ENCODE data around the gene ERCC1.
A peak's percentile ranks its signal among the peaks of the same experiment; 100 is the strongest.
"Not testable (repeated sequence)": the region's sequence is repeated elsewhere in the genome, so short reads cannot be mapped to it uniquely, and the experiment has no call there.

The ERCC1 gene

DNA sequence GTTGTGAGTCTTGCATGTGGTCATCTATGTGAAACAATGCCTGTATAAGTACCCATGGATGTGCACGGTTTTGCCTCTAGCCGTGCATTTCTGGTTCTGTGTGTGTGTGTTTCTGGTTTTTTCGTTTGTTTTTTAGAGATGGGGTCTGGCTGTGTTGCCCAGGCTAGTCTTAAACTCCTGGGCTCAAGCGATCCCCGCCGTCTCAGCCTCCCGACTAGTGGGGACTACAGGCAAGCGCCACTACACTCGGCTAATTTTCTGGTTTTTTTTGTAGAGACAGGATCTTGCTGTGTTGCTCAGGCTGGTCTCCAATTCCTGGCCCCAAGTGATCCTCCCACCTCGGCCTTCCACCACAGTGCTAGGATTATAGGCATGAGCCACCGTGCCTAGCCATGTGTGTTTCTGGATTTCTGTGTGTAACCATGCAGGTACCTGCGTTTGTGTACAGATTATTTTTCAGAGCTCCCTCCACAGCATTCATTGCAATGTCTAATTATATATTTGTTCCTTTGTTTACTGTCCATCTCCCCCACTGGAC, 28.2 kb upstream of the ERCC1 start:
- DNase-seq: no peak

- peak; percentile 86 for DNase-seq
These were observed 27.6 kb upstream of the ERCC1 start for GRCh38 chr19:45451131-45451849.

- DNase-seq: peak; percentile 85
These were observed 26.3 kb upstream of the ERCC1 start for GRCh38 chr19:45450012-45450333.

DNA sequence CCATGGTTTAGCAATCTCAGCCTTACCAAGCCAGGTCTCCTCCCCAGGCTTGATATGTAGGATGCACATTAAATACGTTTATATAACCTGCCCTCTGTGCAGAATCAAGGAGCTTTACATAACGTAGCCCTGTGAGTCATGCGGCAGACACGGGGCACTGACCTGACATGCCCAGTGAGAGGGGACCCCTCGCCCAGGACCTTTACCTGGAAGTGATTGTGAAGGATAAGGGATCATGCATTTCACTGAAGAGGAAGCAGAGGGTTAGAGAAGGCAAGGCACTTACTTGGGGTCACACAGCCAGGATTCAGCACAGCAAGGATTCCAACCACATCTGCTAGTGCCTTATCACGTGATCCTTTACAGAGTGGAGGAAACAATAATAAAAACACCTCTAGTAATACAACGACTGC, 25.2 kb upstream of the ERCC1 start:
- no peak for DNase-seq

GRCh38 chr19:45448425-45448756, 24.7 kb upstream of the ERCC1 start:
- DNase-seq: no peak

GRCh38 chr19:45446944-45447343, 23.2 kb upstream of the ERCC1 start:
- DNase-seq: no peak

DNA sequence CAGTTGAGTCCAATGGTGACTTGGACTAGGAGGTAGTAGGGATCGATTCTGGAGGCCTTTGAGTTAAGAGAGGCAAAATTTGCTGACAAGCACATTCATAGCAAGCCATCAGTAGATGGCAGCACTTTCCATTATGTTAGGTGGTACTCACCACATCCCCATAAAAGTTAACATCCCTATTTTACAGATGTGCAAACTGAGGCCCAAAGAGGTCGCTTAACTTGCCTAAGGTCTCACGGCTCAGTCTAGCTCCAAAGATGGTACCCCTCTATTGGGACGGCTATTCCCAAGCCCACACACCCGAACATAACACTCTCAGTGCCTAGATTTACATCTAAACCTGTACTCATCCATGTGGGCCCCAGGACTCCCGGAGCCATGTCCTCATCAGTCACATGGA, 22.6 kb upstream of the ERCC1 start:
- DNase-seq: peak; percentile 61

DNA sequence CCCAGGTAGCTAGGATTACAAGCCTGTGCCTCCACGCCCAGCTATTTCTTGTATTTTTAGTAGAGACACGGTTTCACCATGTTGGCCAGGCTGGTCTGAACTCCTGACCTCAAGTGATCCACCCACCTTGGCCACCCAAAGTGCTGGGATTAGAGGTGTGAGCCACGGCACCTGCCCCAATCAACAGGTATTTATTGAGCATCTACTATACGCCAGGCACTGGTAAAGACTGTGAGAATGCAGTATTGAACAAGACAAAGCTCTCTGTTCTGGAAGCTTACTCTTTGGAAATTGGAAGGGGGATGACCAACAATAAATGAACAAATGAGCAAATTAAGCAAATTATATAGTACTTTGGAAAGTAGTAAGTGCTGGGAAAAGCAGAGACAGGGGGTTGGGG, 21.4 kb upstream of the ERCC1 start:
- DNase-seq: no peak

GRCh38 chr19:45444318-45445041, 20.8 kb upstream of the ERCC1 start:
- DNase-seq: peak; percentile 92

DNA sequence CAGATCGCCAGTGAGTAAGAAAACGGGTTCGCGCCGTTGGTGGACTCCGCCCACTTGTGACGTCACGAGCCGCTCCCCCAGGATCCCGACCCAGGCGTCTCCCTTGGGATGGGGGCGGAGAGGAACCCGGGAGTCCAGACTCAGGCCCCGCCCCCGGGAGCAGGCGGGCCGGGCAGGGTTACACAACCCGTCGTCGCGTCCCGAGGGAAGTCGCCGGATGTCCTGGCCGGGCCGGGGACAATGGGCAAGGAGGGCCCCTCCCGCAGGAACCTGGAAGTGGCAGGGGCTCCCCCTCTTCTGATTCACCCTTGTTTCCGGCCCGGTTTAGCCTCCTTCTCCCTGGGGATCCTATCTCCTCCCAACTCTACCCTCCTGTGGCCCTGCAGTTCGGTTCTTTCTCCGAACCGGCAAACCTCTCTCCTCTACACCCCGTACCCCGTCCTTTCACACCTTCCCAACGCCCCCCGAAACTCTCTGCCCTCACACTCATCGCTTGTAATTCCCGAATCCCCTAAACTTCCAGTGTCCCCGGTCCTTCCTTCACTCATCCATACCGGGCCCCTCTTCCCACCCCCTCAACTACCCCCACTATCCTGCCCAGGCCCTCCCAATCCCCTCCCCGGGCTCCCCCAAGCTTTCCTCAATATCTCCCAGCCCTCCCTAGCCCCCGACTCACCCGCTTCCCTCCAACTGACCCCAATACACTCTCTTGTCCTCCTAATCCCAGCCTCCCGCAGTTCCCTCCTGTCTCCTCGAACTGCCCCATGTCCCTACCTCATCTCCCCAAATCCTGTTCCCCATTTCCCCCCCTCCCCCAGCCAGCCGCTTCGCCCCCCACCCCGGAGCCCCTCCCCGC, 20.0 kb upstream of the ERCC1 start:
- peak; percentile 68 for DNase-seq

GRCh38 chr19:45442778-45443461, 19.2 kb upstream of the ERCC1 start:
- peak; percentile 73 for DNase-seq

- DNase-seq: no peak
These were observed 18.7 kb upstream of the ERCC1 start for GRCh38 chr19:45442408-45442777.

DNA sequence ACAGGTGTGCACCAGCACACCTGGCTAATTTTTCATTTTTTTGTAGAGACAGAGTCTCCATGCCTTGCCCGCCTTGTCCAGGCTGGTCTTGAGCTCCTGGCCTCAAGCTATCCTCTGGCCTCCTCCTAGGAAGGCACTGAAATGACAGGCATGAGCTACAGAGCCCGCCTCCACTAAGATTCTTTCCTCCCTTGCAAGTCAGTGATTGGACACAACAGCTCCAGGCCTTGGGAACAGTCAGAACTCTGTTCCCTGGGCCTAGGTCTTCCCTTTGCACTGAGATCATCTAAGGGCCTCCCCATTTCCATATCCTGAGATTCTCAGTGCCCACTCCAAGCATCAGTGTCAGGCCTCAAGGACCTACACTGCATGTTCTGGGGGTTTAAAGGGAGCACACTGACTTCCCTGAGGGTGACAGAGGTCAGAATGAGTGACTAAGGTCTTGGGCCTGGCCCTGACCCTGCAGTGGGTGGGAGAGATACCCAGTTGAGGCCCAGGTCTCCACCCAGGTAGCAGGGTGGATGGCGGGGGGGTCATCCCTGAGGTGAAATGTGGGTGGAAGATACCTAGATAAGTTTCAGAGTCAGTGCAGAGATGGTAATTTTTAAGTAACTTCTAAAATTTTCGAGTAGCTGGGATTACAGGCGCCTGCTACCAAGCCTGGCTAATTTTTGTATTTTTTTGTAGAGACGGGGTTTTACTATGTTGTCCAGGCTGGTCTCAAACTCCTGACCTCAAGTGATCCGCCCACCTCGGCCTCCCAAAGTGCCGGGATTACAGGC, 17.3 kb upstream of the ERCC1 start:
- no peak for DNase-seq

GRCh38 chr19:45440259-45440638, 16.5 kb upstream of the ERCC1 start:
- DNase-seq: no peak

DNA sequence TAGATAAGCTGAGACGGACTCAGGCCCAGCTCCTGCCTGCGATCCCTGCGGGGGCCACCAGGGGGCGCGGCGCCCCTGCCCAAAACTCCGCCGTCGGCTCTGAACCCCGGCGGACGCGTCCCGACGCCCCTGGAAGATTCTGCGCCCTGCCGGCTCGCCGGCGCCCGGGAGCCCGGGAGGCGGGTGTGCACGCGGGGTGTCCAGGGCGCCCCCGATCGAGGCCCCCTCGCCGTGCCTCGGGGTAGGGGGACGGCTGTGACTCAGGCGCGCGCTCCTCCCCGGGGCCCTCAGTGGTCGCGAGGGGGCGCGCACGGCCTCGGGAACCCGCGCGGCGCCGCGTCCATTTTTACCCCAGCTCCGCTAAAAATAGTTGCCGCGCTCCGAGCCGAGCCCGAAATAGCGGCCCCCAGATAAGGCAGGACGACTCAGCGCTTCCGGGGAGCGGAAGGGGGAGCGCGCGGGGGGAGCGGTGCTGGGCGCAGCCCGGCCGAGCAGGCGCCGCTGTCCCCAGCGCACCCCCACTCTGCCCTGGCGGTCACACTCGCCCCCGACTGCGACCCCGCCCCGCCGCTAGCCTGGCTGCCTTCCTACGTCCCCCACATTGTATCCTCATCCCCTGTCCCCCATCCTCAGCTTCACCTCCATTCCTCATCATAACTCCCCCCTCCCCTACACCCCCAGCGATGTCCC, 16.0 kb upstream of the ERCC1 start:
- DNase-seq: peak; percentile 91

GRCh38 chr19:45439190-45439568, 15.5 kb upstream of the ERCC1 start:
- DNase-seq: no peak

- no peak for DNase-seq
These were observed 13.6 kb upstream of the ERCC1 start for GRCh38 chr19:45437328-45437727.

- not testable (repeated sequence) for DNase-seq
These were observed 8.8 kb upstream of the ERCC1 start for GRCh38 chr19:45432543-45432942.

GRCh38 chr19:45431008-45431407, 7.3 kb upstream of the ERCC1 start:
- DNase-seq: not testable (repeated sequence)

DNA sequence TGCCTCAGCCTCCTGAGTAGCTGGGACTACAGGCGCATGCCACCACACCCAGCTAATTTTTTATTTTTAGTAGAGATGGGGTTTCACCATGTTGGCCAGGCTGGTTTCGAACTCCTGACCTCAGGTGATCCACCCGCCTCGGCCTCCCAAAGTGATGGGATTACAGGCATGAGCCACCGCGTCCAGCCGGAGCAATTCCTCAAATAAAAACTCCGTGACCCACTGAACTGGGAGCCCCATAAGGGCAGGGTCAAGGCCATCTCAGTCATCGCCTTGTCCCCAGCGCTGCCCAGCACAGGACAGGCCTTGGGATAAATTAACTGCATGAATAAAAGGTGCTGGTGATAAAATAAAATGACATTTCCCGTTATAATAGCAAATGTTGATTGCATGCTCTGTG, 6.2 kb upstream of the ERCC1 start:
- not testable (repeated sequence) for DNase-seq

GRCh38 chr19:45428384-45429231, 4.9 kb upstream of the ERCC1 start:
- DNase-seq: no peak
